Lower leg skin (tissue), 4 donors: Measurements from ENCODE around the gene PRSS21. TPM values are rescaled to one million over a fixed set of nuclear protein-coding genes. Genes with fewer than 3 reads are reported as not detected.
A peak's percentile ranks its signal among the peaks of the same experiment; 100 is the strongest.

Source experiments
- DNase-seq, 2 donors: peaks; one replicate each; pipeline ENCODE4 v3.0.0-alpha.2; 2019; ENCODE audit warnings: low spot score in 2 of 2
- H3K4me3 ChIP-seq: fragments of 200-600 bp; sonication (generic); 2 replicates; pipeline ENCODE4 v1.5.1; 2017; ENCODE audit warnings: mild to moderate bottlenecking, low read depth; ENCODE audit not compliant: poor library complexity, severe bottlenecking
- CTCF ChIP-seq, 3 donors: fragments of 450-650 bp; IDR thresholded peaks; one replicate each; pipeline ENCODE4 v1.5.1; 2016; ENCODE audit warnings: antibody characterized with exemption in 3 of 3, mild to moderate bottlenecking in 3 of 3, moderate library complexity in 2 of 3
- POLR2A ChIP-seq, 2 donors: fragments of 450-650 bp; IDR thresholded peaks; one replicate each; pipeline ENCODE4 v1.6.1; 2016 to 2017; ENCODE audit warnings: antibody characterized with exemption in 2 of 2, mild to moderate bottlenecking in 1 of 2, moderate library complexity in 1 of 2
- WGBS, 2 donors: methylation state at CpG; one replicate each; pipeline ENCODE4 v1.1.5; 2018; 5-methylcytosine and 5-hydroxymethylcytosine counted together
- intact Hi-C: fragments of 100-400 bp; cut with DNase I; formaldehyde crosslinking; loops from one replicate; pipeline ENCODE4 v1.15.0; 2023; ENCODE audit warnings: low total_unique reads
- total RNA-seq, 4 donors: library from RNA; depleted of rRNA; stranded (reverse); fragments of >200 nt; gene quantifications; one replicate each; pipeline ENCODE4 v1.1.0, GENCODE V29; 2016

PRSS21 gene
- total RNA-seq, 4 donors from 2014 or later, result 0.63 TPM; not detected in 3

GRCh38 chr16:2824626-2825025 is 7.6 kb downstream of the PRSS21 start:
- TF ChIP-seq POLR2A (IDR thresholded peaks at IDR 0.05) (no peak), CTCF (IDR thresholded peaks at IDR 0.05) (no peak)
- intact Hi-C loops, result no loop called here
- WGBS, 2 donors, result 86 to 87% methylated on average over 10 of the region's 10 CpGs
- peak in 1 of 2 donors; percentile 78 for DNase-seq
- no peak overlapping the region for H3K4me3 ChIP-seq

- TF ChIP-seq POLR2A (IDR thresholded peaks at IDR 0.05) (no peak), CTCF (IDR thresholded peaks at IDR 0.05) (no peak)
Observed at GRCh38 chr16:2825049-2825742, 8.2 kb downstream of the PRSS21 start.

GRCh38 chr16:2825906-2826305 is 8.9 kb downstream of the PRSS21 start:
- H3K4me3 ChIP-seq, result no peak overlapping the region
- WGBS, 2 donors, result 83 to 85% methylated on average over 11 of the region's 11 CpGs
- intact Hi-C loops, result no loop called here
- TF ChIP-seq CTCF (IDR thresholded peaks at IDR 0.05) (no peak), POLR2A (IDR thresholded peaks at IDR 0.05) (no peak)
- peak in 1 of 2 donors; percentile 77 for DNase-seq

More at GRCh38 chr16:2825049-2825742, 8.2 kb downstream of the PRSS21 start:
- DNase-seq, result no peak
- intact Hi-C loops, result no loop called here
- no peak overlapping the region for H3K4me3 ChIP-seq
- WGBS, 2 donors, result 84 to 87% methylated on average over 23 to 25 of the region's 26 CpGs

- intact Hi-C loops, result no loop called here
- 55 to 57% methylated on average over 17 to 19 of the region's 19 CpGs for WGBS, 2 donors
- TF ChIP-seq POLR2A (IDR thresholded peaks at IDR 0.05), result no peak
- TF ChIP-seq CTCF (IDR thresholded peaks at IDR 0.05), result no peak
- DNase-seq, result no peak
- H3K4me3 ChIP-seq, result no peak overlapping the region
Observed at GRCh38 chr16:2826591-2827373, 9.7 kb downstream of the PRSS21 start.

- TF ChIP-seq CTCF (IDR thresholded peaks at IDR 0.05), result no peak
- TF ChIP-seq POLR2A (IDR thresholded peaks at IDR 0.05), result no peak
- no peak for DNase-seq
- intact Hi-C loops, result no loop called here
- WGBS, 2 donors, result 77% methylated on average over 15 of the region's 15 CpGs
- no peak overlapping the region for H3K4me3 ChIP-seq
Observed at GRCh38 chr16:2827374-2827791, 10.3 kb downstream of the PRSS21 start.
